Esophagus (tissue), 2 donors: ENCODE measurements around the gene RPL10A. TPM values are rescaled to one million over a fixed set of nuclear protein-coding genes. Genes with fewer than 3 reads are reported as not detected.

ENCODE experiments used
- H3K27ac ChIP-seq, 2 donors: one replicate each; pipeline ENCODE4 v1.5.1; 2013; ENCODE audit warnings: low read depth in 2 of 2, mild to moderate bottlenecking in 2 of 2, inconsistent platforms in 1 of 2, low read length in 1 of 2, moderate library complexity in 1 of 2
- H3K27me3 ChIP-seq, 2 donors: one replicate each; pipeline ENCODE4 v1.6.1; 2013; ENCODE audit warnings: low read length in 2 of 2, control low read depth in 1 of 2, mild to moderate bottlenecking in 1 of 2; ENCODE audit not compliant: insufficient read depth in 2 of 2, control insufficient read depth in 1 of 2
- H3K36me3 ChIP-seq, 2 donors: one replicate each; pipeline ENCODE4 v1.6.1; 2013; ENCODE audit warnings: low read length in 1 of 2; ENCODE audit not compliant: control insufficient read depth in 2 of 2, insufficient read depth in 2 of 2
- H3K4me1 ChIP-seq, 2 donors: one replicate each; pipeline ENCODE4 v1.6.1; 2013; ENCODE audit warnings: low read length in 1 of 2; ENCODE audit not compliant: control insufficient read depth in 2 of 2, insufficient read depth in 2 of 2
- H3K4me3 ChIP-seq, 2 donors: one replicate each; pipeline ENCODE4 v1.5.1; 2013; ENCODE audit warnings: low read length in 2 of 2, mild to moderate bottlenecking in 2 of 2, low read depth in 1 of 2, moderate library complexity in 1 of 2
- H3K9me3 ChIP-seq, 2 donors: one replicate each; pipeline ENCODE4 v1.6.1; 2013; ENCODE audit warnings: mild to moderate bottlenecking in 2 of 2, low read depth in 1 of 2, low read length in 1 of 2, moderate library complexity in 1 of 2; ENCODE audit not compliant: control insufficient read depth in 2 of 2, insufficient read depth in 1 of 2
- WGBS, 2 donors: extraction: QIAGEN DNeasy Blood & Tissue Kit; methylation state at CpG; one replicate each; pipeline ENCODE4 v1.1.7; 2013; 5-methylcytosine and 5-hydroxymethylcytosine counted together
- polyA plus RNA-seq, 2 donors: library from polyadenylated mRNA; stranded (reverse); fragments of 200-250 nt; gene quantifications; one replicate each; pipeline ENCODE4 v1.2.3, GENCODE V29; 2013
- donor health status: healthy with polysubstance abuse.
- donor health status: Bipolar disorder and iron deficiency.

RPL10A gene
- polyA plus RNA-seq, 2 donors: 735 to 2,438 TPM

GRCh38 chr6:35480176-35480575, 12.0 kb downstream of the RPL10A start:
- Histone ChIP-seq H3K27me3 (no peaks in the 10 kb centered on the region), H3K4me3 (no peak overlapping the region), H3K36me3 (peaks cover 6 to 36% of the 10 kb centered on the region in 2 donors), H3K9me3 (peaks cover 0 to 4% of the 10 kb centered on the region in 2 donors), H3K27ac (no peak overlapping the region), H3K4me1 (peaks cover 0 to 10% of the 10 kb centered on the region in 2 donors)
- 92% methylated on average over 12 of the region's 12 CpGs for whole genome bisulfite sequencing, 2 donors

GRCh38 chr6:35481226-35481625, 13.0 kb downstream of the RPL10A start:
- no peak overlapping the region for H3K27ac ChIP-seq
- peaks cover 0 to 4% of the 10 kb centered on the region in 2 donors for H3K9me3 ChIP-seq
- H3K4me3 ChIP-seq: no peak overlapping the region
- H3K4me1 ChIP-seq: peaks cover 0 to 17% of the 10 kb centered on the region in 2 donors
- peaks cover 6 to 31% of the 10 kb centered on the region in 2 donors for H3K36me3 ChIP-seq
- H3K27me3 ChIP-seq: no peaks in the 10 kb centered on the region
- WGBS, 2 donors: 81 to 84% methylated on average over 8 of the region's 8 CpGs

- 94 to 97% methylated on average over 4 of the region's 4 CpGs for WGBS, 2 donors
- Histone ChIP-seq H3K36me3 (peaks cover 6 to 24% of the 10 kb centered on the region in 2 donors), H3K9me3 (peaks cover 0 to 4% of the 10 kb centered on the region in 2 donors), H3K27ac (peak overlapping the region; percentile 5 to 48), H3K27me3 (no peaks in the 10 kb centered on the region), H3K4me3 (no peak overlapping the region), H3K4me1 (peaks cover 0 to 27% of the 10 kb centered on the region in 2 donors)
These were observed 14.9 kb downstream of the RPL10A start for GRCh38 chr6:35483062-35483461.

DNA sequence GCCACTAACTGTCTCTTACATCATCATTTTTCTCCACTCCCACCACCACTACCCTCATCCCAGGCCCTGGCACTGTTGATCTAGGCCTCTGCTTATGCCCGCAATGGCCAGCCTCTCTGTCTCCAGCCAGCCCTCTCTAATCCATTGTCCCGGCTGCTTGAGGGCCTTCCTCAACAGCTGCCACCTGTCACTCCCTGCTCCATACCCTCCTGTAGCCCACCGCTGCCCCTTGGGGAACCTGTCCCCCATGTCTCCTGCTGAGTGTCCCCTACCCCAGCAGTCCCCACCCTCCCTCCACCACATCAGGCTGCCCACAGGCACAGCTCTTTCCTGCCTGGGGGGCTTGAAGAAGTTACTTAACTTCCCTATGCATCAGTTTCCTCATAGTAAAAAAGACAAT, 15.3 kb downstream of the RPL10A start:
- Histone ChIP-seq H3K9me3 (peaks cover 0 to under 1% of the 10 kb centered on the region in 2 donors), H3K27ac (peak overlapping the region in 1 of 2 donors; percentile 48), H3K27me3 (no peaks in the 10 kb centered on the region), H3K4me1 (peaks cover 2 to 31% of the 10 kb centered on the region in 2 donors), H3K36me3 (peaks cover 6 to 20% of the 10 kb centered on the region in 2 donors), H3K4me3 (no peak overlapping the region)
- 86 to 87% methylated on average over 3 of the region's 3 CpGs for WGBS, 2 donors

DNA sequence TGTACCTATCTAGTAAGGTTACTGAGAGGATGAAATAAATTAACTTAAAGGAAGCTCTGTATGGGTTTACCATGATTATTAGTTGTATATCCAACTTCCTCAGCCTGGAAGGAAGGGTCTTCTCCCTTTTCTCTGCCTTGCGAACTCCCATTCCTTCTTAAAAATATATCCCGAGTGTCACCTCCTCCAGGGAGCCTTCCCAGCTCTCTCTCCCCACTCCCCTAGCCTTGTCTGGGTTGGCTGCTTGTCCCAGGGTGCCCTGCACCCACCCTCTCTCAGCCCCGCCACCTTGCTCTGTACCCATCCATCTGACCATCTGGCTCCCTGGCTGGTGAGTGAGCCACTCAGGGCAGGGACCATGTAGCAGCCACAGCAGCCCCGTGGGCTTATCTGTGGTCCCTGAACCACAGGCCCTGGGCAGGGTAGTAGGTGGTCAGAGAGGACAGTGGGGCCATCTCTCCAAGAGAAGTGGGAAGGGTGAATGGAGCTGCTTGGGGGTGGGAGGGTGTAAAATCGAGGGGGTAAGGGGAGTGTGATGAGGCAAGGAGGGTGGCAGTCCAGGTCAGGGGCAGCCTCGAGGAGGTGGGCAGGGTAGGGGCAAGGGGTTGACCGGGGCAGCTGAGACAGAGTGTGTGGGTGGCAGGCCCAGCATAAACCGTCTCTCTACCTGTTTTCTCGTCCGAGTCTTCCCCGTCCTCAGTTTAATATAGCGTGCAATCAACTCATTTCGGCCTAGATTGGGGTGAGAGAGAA, 15.9 kb downstream of the RPL10A start:
- Histone ChIP-seq H3K27me3 (no peaks in the 10 kb centered on the region), H3K36me3 (peaks cover 6 to 19% of the 10 kb centered on the region in 2 donors), H3K4me1 (peaks cover 2 to 31% of the 10 kb centered on the region in 2 donors), H3K4me3 (no peak overlapping the region), H3K9me3 (no peaks in the 10 kb centered on the region), H3K27ac (peak overlapping the region; percentile 3 to 90)
- 74 to 83% methylated on average over 13 of the region's 13 CpGs for WGBS, 2 donors

GRCh38 chr6:35484921-35485392, 16.8 kb downstream of the RPL10A start:
- Histone ChIP-seq H3K4me3 (no peak overlapping the region), H3K36me3 (peaks cover 6 to 16% of the 10 kb centered on the region in 2 donors), H3K27me3 (no peaks in the 10 kb centered on the region), H3K4me1 (peaks cover 5 to 33% of the 10 kb centered on the region in 2 donors), H3K9me3 (no peaks in the 10 kb centered on the region), H3K27ac (peak overlapping the region; percentile 90 to 93)
- whole genome bisulfite sequencing, 2 donors: 76% methylated on average over 7 of the region's 7 CpGs

DNA sequence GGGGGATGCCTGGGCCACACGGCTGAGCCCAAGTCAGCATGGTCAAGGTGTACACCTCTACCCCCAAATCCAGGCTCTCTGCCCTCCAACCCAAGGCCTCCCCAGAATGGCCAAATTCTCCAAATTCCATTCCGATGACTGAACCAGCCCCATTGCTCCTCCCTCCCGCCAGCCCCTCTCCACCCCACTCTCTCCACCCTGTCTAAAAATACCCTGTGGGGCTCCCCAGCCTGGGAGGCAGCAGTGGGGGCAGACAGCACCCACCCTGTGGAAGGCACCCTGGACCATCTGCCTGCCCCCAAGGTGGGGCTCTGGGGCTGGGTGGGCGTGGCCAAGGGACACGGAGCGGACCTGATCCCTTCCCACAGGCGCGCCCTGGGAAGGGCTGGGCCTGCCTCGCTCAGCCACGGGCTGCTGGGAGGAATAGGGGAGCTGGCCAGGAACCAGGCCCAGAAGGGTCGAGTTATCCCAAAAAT, 17.2 kb downstream of the RPL10A start:
- 26 to 44% methylated on average over 11 of the region's 11 CpGs for WGBS, 2 donors
- peak overlapping the region; percentile 90 to 93 for H3K27ac ChIP-seq
- H3K36me3 ChIP-seq: peaks cover 3 to 16% of the 10 kb centered on the region in 2 donors
- peak overlapping the region in 1 of 2 donors; percentile 23 for H3K4me3 ChIP-seq
- H3K9me3 ChIP-seq: no peaks in the 10 kb centered on the region
- H3K27me3 ChIP-seq: no peaks in the 10 kb centered on the region
- peaks cover 5 to 36% of the 10 kb centered on the region in 2 donors for H3K4me1 ChIP-seq

DNA sequence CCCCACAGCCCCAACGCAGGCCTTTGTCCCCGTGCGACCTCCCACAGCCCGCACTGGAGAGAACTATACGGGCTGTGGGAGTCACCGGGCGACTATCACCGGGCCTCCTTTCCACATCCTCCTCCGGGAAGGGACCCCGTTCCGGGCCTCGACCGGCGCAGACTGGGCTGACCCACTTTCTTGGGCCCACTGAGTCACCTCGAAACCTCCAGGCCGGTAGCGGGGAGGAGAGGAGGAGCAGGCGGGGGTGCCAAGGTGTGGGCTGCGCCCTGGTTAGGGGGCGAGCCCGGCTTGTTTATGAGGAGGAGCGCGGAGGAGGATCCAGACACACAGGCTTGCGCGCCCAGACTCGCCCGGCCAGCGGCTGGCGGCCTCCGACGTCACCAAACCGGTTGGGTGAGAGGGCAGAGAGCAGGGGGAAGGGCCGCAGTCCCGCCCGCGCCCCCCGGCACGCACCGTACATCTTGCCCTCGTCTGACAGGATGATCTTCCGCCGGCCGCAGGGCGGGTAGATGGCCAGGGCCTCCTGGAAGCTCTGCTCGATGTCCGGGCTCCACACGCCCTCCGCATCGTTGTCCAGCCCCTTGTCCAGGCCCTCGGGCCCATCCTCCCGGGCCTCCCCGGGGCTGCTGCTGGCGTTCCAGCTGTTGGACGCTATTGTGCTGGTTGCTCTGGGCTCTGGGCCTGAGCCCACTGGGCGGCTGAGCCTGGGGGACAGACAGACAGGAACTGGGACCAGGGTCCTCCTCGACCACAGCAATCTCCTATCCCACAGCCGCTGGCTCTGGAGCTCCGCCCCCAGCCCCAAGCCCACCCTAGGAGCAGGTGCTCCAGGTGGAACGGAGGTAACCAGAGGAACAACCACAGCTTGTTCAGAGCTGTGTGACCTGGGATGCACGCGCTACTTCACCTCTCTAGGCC, 18.1 kb downstream of the RPL10A start:
- Histone ChIP-seq H3K4me3 (peak overlapping the region; percentile 17 to 23), H3K36me3 (peaks cover 3 to 16% of the 10 kb centered on the region in 2 donors), H3K9me3 (no peaks in the 10 kb centered on the region), H3K27ac (peak overlapping the region; percentile 90 to 93), H3K27me3 (no peaks in the 10 kb centered on the region), H3K4me1 (peaks cover 6 to 43% of the 10 kb centered on the region in 2 donors)
- WGBS, 2 donors: 36 to 37% methylated on average over 52 to 61 of the region's 61 CpGs
